T47D (cell line): ENCODE data around the gene FAM111B.

Experiments
- DNase-seq, 2 experiments: peaks; one replicate each; pipeline versions ENCODE4 v3.0.0 to v3.0.0-alpha.2; 2011 to 2012; ENCODE audit warnings: low read depth in 1 of 2, low spot score in 1 of 2
- JUND ChIP-seq: IDR thresholded peaks from 2 replicates; pipeline ENCODE4 v1.6.1; 2012; ENCODE audit warnings: low read depth
- in situ Hi-C: cut with HindIII; loops from 2 replicates; pipeline ENCODE4 v1.10.0; 2016; ENCODE audit warnings: low sequenced_read_pairs, low pct_unique_long_range_greater_than_20kb

Gene FAM111B

GRCh38 chr11:59152312-59152951 lies 45.4 kb downstream of the FAM111B start:
- in situ Hi-C loops = no loop called here
- no peak for TF ChIP-seq JUND
- no peak for DNase-seq

- DNase-seq = no peak
- TF ChIP-seq JUND = no peak
- in situ Hi-C loops = no loop called here
Observed at GRCh38 chr11:59154610-59155009, 47.6 kb downstream of the FAM111B start.

- in situ Hi-C loops = no loop called here
- DNase-seq = no peak
Observed at GRCh38 chr11:59157433-59157832, 50.4 kb downstream of the FAM111B start.

GRCh38 chr11:59158206-59159068 lies 51.4 kb downstream of the FAM111B start:
- no peak for TF ChIP-seq JUND
- in situ Hi-C loops = no loop called here
- DNase-seq = peak; percentile 72 to 85

More at GRCh38 chr11:59157433-59157832, 50.4 kb downstream of the FAM111B start:
- TF ChIP-seq JUND = no peak

- DNase-seq = no peak
- in situ Hi-C loops = no loop called here
Observed at GRCh38 chr11:59164028-59164427, 57.0 kb downstream of the FAM111B start.

GRCh38 chr11:59171508-59172322 lies 64.7 kb downstream of the FAM111B start, which contains the start of gene DTX4:
Gene DTX4, plus strand, starts transcription at chr11:59172132. Its CDS starts 464 bp downstream, at chr11:59172596.
- in situ Hi-C loops = no loop called here
- no peak for TF ChIP-seq JUND
- peak; percentile 79 to 95 for DNase-seq

More at GRCh38 chr11:59164028-59164427, 57.0 kb downstream of the FAM111B start:
- no peak for TF ChIP-seq JUND

GRCh38 chr11:59172345-59173079 lies 65.5 kb downstream of the FAM111B start:
- no peak for TF ChIP-seq JUND
- no peak for DNase-seq
- in situ Hi-C loops = no loop called here

GRCh38 chr11:59173080-59173963 lies 66.3 kb downstream of the FAM111B start:
- no peak for TF ChIP-seq JUND
- DNase-seq = no peak
- in situ Hi-C loops = no loop called here

- in situ Hi-C loops = no loop called here
- TF ChIP-seq JUND = no peak
- no peak for DNase-seq
Observed at GRCh38 chr11:59173964-59174663, 67.1 kb downstream of the FAM111B start.

GRCh38 chr11:59174664-59175033 lies 67.6 kb downstream of the FAM111B start:
- in situ Hi-C loops = no loop called here
- no peak for TF ChIP-seq JUND
- DNase-seq = no peak

- no peak for TF ChIP-seq JUND
- in situ Hi-C loops = no loop called here
- DNase-seq = no peak
Observed at GRCh38 chr11:59175091-59175501, 68.1 kb downstream of the FAM111B start.
